ENCODE results near the gene CNIH4. TPM values are rescaled to one million over a fixed set of nuclear protein-coding genes. Genes with fewer than 3 reads are reported as not detected.

Gene CNIH4
- total and polyA plus RNA-seq, 10 of the 15 experiments (the other 5 are each of a cell fraction or from before 2014, with no cell fraction given), result 23.2 to 173 (median 51.4) TPM

DNA sequence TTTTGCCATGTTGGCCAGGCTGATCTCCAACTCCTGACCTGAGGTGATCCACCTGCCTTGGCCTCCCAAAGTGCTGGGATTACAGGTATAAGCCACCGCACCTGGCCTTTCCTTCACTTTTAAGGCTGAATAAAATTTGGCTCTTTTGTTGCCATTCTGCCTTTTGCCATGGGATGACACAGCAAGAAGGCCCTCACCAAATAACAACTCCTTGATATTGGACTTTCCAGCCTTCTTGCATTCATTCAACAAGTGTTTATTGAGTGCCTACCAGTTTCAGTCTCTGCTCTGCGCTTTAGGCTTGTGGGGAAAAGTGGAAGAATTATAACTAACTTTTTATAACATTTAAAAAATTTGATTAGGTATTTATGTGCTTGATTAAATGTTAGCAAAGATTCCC lies 24.9 kb upstream of the CNIH4 start:
- ChIA-PET RAD21 (ENCODE audit: unreplicated experiment) (interaction anchor here (0.7 to 3.3 kb wide), 4 partner anchors 62 to 215 kb away, joined by 3 to 50 read pairs (median 4); no protein-coding TSS in a partner anchor), CTCF (interaction anchor here (0.9 to 5.6 kb wide), 4 partner anchors 113 to 591 kb away, joined by 3 to 98 read pairs (median 19); no protein-coding TSS in a partner anchor), SMC1A (ENCODE audit: uncharacterized antibody, unreplicated experiment) (interaction anchor here (0.9 to 4.4 kb wide), 6 partner anchors 12 to 217 kb away, joined by 3 to 60 read pairs (median 4); partner anchors contain the start of gene FBXO28), POLR2A (no interaction called here)
- no peak overlapping the region for H2AFZ ChIP-seq (ENCODE audit: control insufficient read depth, low read depth, low read length)
- no peak for TF ChIP-seq KLF5 (IDR thresholded peaks at IDR 0.05; ENCODE audit: partially characterized antibody)
- TF ChIP-seq POLR2AphosphoS5 (IDR thresholded peaks at IDR 0.05; ENCODE audit: low read length), result no peak
- no peak for TF ChIP-seq BRCA1 (IDR thresholded peaks at IDR 0.05; ENCODE audit: low read depth, low read length)
- no peak for TF ChIP-seq DPF2 (IDR thresholded peaks at IDR 0.05)
- H3K9ac ChIP-seq (ENCODE audit: control insufficient read depth, insufficient read depth, low read length), result no peak overlapping the region
- ATAC-seq (no peak), DNase-seq (ENCODE audit: low read depth, low spot score) (no peak), FAIRE-seq (no peak)
- no peaks in the 10 kb centered on the region for H3K27me3 ChIP-seq (replicated peaks in 1 of 2; ENCODE audit: control insufficient read depth in 2 of 2, insufficient read depth in 2 of 2, low read length in 1 of 2)
- intact Hi-C loops (cut with micrococcal nuclease; ENCODE audit: unreplicated experiment) (loop anchor here (2.0 to 5.0 kb wide), 3 partner anchors 149 to 635 kb away; partner anchors contain the start of genes CAPN2 and DEGS1), in situ Hi-C loops (cut with MboI) (loop anchor here (10.0 to 25.0 kb wide), 3 partner anchors 520 to 1195 kb away; partner anchors contain the start of gene TLR5)
- no peak overlapping the region for H3K27ac ChIP-seq (ENCODE audit: control insufficient read depth, insufficient read depth)
- 98% methylated on average over 2 of the region's 2 CpGs for WGBS (ENCODE audit: insufficient coverage, insufficient replicate concordance, low lambda C conversion rate, missing lambda C conversion rate)
- H3K79me2 ChIP-seq (ENCODE audit: control insufficient read depth, insufficient read depth, low read length), result peaks cover 26% of the 10 kb centered on the region
- no peak overlapping the region for H3K4me3 ChIP-seq
- H4K20me1 ChIP-seq (ENCODE audit: control insufficient read depth, insufficient read depth), result no peaks in the 10 kb centered on the region
- peaks cover 7% of the 10 kb centered on the region for H3K4me1 ChIP-seq (ENCODE audit: control insufficient read depth, insufficient read depth, low read length)
- no peak overlapping the region for H3K4me2 ChIP-seq (ENCODE audit: control insufficient read depth, insufficient read depth)
- H3K9me3 ChIP-seq (replicated peaks; ENCODE audit: control insufficient read depth, insufficient read depth, low read length), result no peaks in the 10 kb centered on the region; the same call in 2 of the 3 replicates
- no peaks in the 10 kb centered on the region for H3K36me3 ChIP-seq (ENCODE audit: control insufficient read depth in 2 of 2, insufficient read depth in 2 of 2, low read length in 1 of 2)
- BruUV-seq (replicated peaks), result no TSS peak

DNA sequence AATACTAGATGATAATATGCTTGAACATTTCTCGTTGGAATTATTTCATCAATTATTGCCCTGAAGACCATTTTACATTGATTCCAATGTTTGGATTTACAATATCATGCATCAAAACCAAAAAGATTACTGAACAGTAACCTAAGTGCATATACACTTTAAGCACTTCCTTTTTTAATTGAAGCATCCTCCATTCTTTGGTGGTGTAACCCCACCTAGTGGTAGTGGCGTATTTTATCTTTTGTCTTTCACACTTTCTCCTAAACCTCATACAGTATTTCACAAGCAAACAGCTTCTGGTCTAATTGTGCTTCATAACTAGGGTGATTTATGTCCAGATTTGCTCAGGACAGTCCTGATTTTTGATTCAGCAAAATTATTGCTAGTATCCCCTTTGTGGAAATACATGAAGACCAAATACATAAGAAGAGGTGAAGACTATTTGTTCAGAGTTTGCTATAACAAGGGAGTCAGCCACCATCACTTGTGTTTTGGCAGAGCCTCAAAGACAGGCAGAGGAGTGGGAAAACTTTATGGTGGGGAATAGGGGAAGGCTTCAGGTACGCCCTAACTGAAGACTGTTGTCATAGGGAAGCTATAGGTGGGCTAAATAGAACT lies 23.3 kb upstream of the CNIH4 start:
- H2AFZ ChIP-seq (ENCODE audit: control insufficient read depth, low read depth, low read length), result peak overlapping the region; percentile 82
- no peaks in the 10 kb centered on the region; the same call in 2 of the 3 replicates for H3K9me3 ChIP-seq (replicated peaks; ENCODE audit: control insufficient read depth, insufficient read depth, low read length)
- H3K27ac ChIP-seq (ENCODE audit: control insufficient read depth, insufficient read depth), result no peak overlapping the region
- DNase-seq (ENCODE audit: low read depth, low spot score), result peak; percentile 56
- ChIA-PET POLR2A (interaction anchor here (0.6 kb wide), 1 partner anchor 168 kb away, joined by 3 read pairs; no protein-coding TSS in a partner anchor), SMC1A (ENCODE audit: uncharacterized antibody, unreplicated experiment) (interaction anchor here (0.6 to 4.4 kb wide), 22 partner anchors 22 to 522 kb away, joined by 3 to 60 read pairs (median 4); partner anchors contain the start of gene FBXO28), CTCF (interaction anchor here (0.6 to 5.6 kb wide), 31 partner anchors 9 to 638 kb away, joined by 3 to 98 read pairs (median 4); no protein-coding TSS in a partner anchor), RAD21 (ENCODE audit: unreplicated experiment) (interaction anchor here (0.7 to 3.4 kb wide), 19 partner anchors 14 to 635 kb away, joined by 3 to 50 read pairs (median 4); partner anchors contain the start of gene CNIH4)
- BruUV-seq (replicated peaks), result no TSS peak
- H3K4me3 ChIP-seq, result peak overlapping the region; percentile 23; the same call in 1 of the 2 replicates
- H3K4me2 ChIP-seq (ENCODE audit: control insufficient read depth, insufficient read depth), result peak overlapping the region; percentile 64; the same call in 1 of the 2 replicates
- intact Hi-C loops (cut with micrococcal nuclease; ENCODE audit: unreplicated experiment), result loop anchor here (1.0 to 5.0 kb wide), 3 partner anchors 217 to 636 kb away; partner anchors contain the start of gene CAPN2
- no peaks in the 10 kb centered on the region for H3K27me3 ChIP-seq (replicated peaks in 1 of 2; ENCODE audit: control insufficient read depth in 2 of 2, insufficient read depth in 2 of 2, low read length in 1 of 2)
- peaks cover 7% of the 10 kb centered on the region for H3K4me1 ChIP-seq (ENCODE audit: control insufficient read depth, insufficient read depth, low read length)
- FAIRE-seq, result peak; percentile 94
- peak; percentile 72 for ATAC-seq
- no peaks in the 10 kb centered on the region for H3K36me3 ChIP-seq (ENCODE audit: control insufficient read depth in 2 of 2, insufficient read depth in 2 of 2, low read length in 1 of 2)
- no peaks in the 10 kb centered on the region for H4K20me1 ChIP-seq (ENCODE audit: control insufficient read depth, insufficient read depth)
- in situ Hi-C loops (cut with MboI), result loop anchor here (10.0 to 25.0 kb wide), 3 partner anchors 521 to 1196 kb away; partner anchors contain the start of gene TLR5
- WGBS (ENCODE audit: insufficient coverage, insufficient replicate concordance, low lambda C conversion rate, missing lambda C conversion rate), result 0% methylated on average over 3 of the region's 3 CpGs
- peaks cover 16% of the 10 kb centered on the region for H3K79me2 ChIP-seq (ENCODE audit: control insufficient read depth, insufficient read depth, low read length)
- H3K9ac ChIP-seq (ENCODE audit: control insufficient read depth, insufficient read depth, low read length), result no peak overlapping the region
- TF ChIP-seq ZNF592 (IDR thresholded peaks at IDR 0.05) (peak; percentile 80), MTA2 (IDR thresholded peaks at IDR 0.05; ENCODE audit: low read depth) (no peak), HCFC1 (IDR thresholded peaks at IDR 0.05; ENCODE audit: low read length) (no peak), NFIC (IDR thresholded peaks at IDR 0.05; ENCODE audit: low read depth, low read length) (0 out of 2 replicates have a peak, but pooled peaks have one; percentile 14), YBX1 (IDR thresholded peaks at IDR 0.05) (no peak)
- TF ChIP-seq, protein P1, sequence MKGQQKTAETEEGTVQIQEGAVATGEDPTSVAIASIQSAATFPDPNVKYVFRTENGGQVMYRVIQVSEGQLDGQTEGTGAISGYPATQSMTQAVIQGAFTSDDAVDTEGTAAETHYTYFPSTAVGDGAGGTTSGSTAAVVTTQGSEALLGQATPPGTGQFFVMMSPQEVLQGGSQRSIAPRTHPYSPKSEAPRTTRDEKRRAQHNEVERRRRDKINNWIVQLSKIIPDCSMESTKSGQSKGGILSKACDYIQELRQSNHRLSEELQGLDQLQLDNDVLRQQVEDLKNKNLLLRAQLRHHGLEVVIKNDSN (IDR thresholded peaks at IDR 0.05; ENCODE audit: borderline replicate concordance, extremely low read length, insufficient read depth, low read depth, low read length), result no peak
